ENCODE data around the gene ADAMTS12. TPM values are rescaled to one million over a fixed set of nuclear protein-coding genes. Genes with fewer than 3 reads are reported as not detected.

The ADAMTS12 gene
- total RNA-seq, 2 donors from 2014 or later, result 0.42 to 1.1 TPM

DNA sequence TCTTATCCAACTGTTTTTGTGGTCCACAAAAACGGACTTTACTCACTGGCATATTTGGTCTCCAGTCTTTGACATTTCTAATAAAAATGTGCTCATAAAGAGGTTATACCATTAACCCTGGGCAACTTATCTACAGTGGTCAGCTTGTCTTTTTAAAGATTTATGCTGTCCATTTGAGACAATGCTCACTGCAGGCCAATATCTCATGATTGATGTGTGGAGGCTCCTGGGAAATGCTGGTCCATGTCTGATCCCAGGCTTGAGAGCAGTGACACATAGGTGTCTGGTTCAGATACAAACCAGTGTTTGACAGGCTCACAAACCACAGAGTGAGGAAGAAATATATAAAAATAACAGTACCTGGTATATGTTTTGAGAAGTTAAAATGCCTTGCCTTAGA is 270.3 kb downstream of the ADAMTS12 start:
- no peaks in the 10 kb centered on the region for H3K36me3 ChIP-seq
- intact Hi-C loops (cut with DNase I), result no loop called here
- no peaks in the 10 kb centered on the region for H3K9me3 ChIP-seq
- no peak overlapping the region for H3K9ac ChIP-seq (ENCODE audit: low read depth in 2 of 2, low read length in 2 of 2)
- DNase-seq, result no peak
- H3K27ac ChIP-seq, result no peak overlapping the region
- TF ChIP-seq, protein P1, sequence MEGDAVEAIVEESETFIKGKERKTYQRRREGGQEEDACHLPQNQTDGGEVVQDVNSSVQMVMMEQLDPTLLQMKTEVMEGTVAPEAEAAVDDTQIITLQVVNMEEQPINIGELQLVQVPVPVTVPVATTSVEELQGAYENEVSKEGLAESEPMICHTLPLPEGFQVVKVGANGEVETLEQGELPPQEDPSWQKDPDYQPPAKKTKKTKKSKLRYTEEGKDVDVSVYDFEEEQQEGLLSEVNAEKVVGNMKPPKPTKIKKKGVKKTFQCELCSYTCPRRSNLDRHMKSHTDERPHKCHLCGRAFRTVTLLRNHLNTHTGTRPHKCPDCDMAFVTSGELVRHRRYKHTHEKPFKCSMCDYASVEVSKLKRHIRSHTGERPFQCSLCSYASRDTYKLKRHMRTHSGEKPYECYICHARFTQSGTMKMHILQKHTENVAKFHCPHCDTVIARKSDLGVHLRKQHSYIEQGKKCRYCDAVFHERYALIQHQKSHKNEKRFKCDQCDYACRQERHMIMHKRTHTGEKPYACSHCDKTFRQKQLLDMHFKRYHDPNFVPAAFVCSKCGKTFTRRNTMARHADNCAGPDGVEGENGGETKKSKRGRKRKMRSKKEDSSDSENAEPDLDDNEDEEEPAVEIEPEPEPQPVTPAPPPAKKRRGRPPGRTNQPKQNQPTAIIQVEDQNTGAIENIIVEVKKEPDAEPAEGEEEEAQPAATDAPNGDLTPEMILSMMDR (IDR thresholded peaks at IDR 0.05), result no peak
- H3K4me3 ChIP-seq, result no peak overlapping the region
- H3K27me3 ChIP-seq, result no peaks in the 10 kb centered on the region
- H3K4me1 ChIP-seq, result no peaks in the 10 kb centered on the region

DNA sequence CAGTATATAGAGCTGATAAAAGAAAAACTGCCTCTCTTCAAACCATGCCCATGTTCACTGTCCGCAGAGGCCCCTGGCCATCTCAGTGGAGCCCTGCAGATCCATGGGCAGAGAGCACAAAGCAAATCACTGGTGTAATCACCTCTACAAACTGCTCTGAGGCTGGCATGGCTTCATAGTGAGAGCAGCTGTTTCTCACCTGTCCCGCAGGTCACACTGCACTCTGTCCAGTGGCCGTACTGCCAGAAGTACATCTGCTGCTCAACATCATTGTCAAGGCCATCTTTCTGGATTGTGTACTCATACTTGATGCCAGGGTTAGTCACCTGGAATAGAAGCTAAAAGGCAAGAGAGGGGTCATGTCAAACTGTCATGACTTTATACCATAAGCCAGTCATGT is 277.8 kb downstream of the ADAMTS12 start:
- no peak overlapping the region for H3K27ac ChIP-seq
- H3K4me3 ChIP-seq, result no peak overlapping the region
- intact Hi-C loops (cut with DNase I), result no loop called here
- H3K9ac ChIP-seq (ENCODE audit: low read depth in 2 of 2, low read length in 2 of 2), result no peak overlapping the region
- no peaks in the 10 kb centered on the region for H3K36me3 ChIP-seq
- no peaks in the 10 kb centered on the region for H3K4me1 ChIP-seq
- DNase-seq, result no peak
- no peaks in the 10 kb centered on the region for H3K9me3 ChIP-seq
- no peaks in the 10 kb centered on the region for H3K27me3 ChIP-seq
- TF ChIP-seq, protein P1 (IDR thresholded peaks at IDR 0.05), result no peak

DNA sequence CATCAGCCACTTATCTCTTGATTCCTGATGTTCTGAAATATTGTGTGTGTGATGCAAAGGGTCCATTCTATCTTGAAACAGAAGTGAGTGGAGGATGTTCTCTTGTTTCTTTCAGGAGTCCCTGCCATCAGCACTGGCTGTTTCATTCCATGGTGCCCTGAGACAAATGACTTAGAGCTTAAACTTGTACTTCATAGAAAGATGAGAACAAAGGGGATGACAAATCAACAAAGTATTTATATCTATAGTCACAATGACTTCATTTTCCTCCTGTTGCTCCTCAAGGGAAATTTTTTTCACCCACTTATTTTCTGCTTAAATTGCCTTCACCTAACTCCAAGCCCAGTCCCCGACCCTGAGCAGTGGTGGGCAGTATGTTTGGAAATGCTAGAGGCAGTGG is 279.4 kb downstream of the ADAMTS12 start:
- TF ChIP-seq, protein P1 (IDR thresholded peaks at IDR 0.05), result no peak
- intact Hi-C loops (cut with DNase I), result no loop called here
- no peaks in the 10 kb centered on the region for H3K4me1 ChIP-seq

DNA sequence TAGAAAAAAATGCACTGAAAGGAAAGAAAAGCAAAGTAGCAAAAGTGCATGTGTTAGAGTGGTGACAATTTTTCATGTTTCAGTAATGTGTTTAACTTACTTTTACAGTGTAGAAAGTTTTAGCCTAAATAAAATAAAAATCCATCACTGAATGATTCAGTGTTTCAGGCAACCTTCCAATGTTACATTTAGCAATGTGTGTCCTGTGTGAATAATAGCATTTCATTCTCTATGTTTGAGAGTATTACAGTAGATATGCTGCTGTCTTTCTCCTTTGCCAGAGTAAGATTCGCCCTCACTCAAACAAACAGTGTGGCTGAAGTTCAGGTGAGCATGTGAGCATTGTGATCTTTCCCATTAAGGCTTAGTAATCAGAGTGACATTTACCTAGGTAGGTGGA is 279.9 kb downstream of the ADAMTS12 start:
- Histone ChIP-seq H3K27ac (no peak overlapping the region), H3K9me3 (no peaks in the 10 kb centered on the region), H3K4me1 (no peaks in the 10 kb centered on the region), H3K9ac (ENCODE audit: low read depth in 2 of 2, low read length in 2 of 2) (no peak overlapping the region), H3K36me3 (no peaks in the 10 kb centered on the region), H3K27me3 (no peaks in the 10 kb centered on the region), H3K4me3 (no peak overlapping the region)
- DNase-seq, result no peak
- TF ChIP-seq, protein P1 (IDR thresholded peaks at IDR 0.05), result no peak
- intact Hi-C loops (cut with DNase I), result no loop called here

More for the DNA sequence above, 279.4 kb downstream of the ADAMTS12 start:
- Histone ChIP-seq H3K9ac (ENCODE audit: low read depth in 2 of 2, low read length in 2 of 2) (no peak overlapping the region), H3K27ac (no peak overlapping the region), H3K4me3 (no peak overlapping the region), H3K9me3 (no peaks in the 10 kb centered on the region), H3K27me3 (no peaks in the 10 kb centered on the region), H3K36me3 (no peaks in the 10 kb centered on the region)
- no peak for DNase-seq

DNA sequence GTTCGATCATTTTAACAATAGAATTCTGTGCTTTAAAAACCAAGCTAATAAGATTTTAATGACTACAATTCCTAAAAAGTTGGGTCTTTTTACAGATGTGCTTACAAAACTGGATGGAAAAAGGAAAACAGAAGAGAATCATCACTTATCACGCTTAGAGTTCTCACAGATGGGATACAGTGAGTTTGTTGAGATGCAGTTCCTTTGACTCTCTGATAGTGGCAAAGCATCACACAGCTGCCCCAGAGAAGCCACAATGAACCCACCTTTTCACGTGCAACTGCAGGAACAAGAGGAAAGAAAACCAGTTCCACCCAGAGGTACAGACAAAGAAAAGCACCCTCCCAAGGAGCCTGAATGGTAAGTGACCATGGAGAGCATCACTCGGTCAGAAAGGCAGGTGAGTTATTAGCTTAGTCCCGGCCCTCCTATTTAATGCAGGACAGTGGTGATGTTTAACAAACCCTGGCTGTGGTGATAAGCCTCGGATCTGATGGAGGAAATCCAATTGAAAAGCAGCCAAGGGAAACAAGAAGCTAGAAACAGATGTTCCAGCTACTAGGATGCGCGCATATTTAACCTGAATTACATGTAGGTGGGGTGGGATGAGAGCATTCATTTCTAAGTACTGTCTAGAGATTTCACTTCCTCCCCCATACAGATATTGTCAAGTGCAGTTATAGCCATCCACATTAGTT is 283.3 kb downstream of the ADAMTS12 start:
- Histone ChIP-seq H3K36me3 (no peaks in the 10 kb centered on the region), H3K4me3 (no peak overlapping the region), H3K27ac (no peak overlapping the region), H3K4me1 (no peaks in the 10 kb centered on the region), H3K9ac (ENCODE audit: low read depth in 2 of 2, low read length in 2 of 2) (no peak overlapping the region), H3K27me3 (no peaks in the 10 kb centered on the region), H3K9me3 (no peaks in the 10 kb centered on the region)
- no peak for DNase-seq
- intact Hi-C loops (cut with DNase I), result no loop called here
- TF ChIP-seq, protein P1 (IDR thresholded peaks at IDR 0.05), result no peak
